Suprapubic skin (tissue), 3 donors: Measurements from ENCODE around the gene DUT.

Source experiments
- CTCF ChIP-seq, 2 donors: fragments of 200-600 bp in 1 of 2; fragments of 450-650 bp in 1 of 2; sonication (generic) in 1 of 2; IDR thresholded peaks; one replicate each; pipeline ENCODE4 v1.5.1; 2016 to 2019; ENCODE audit warnings: antibody characterized with exemption in 2 of 2, mild to moderate bottlenecking in 1 of 2, moderate library complexity in 1 of 2
- POLR2A ChIP-seq, 2 donors: fragments of 450-650 bp; IDR thresholded peaks; one replicate each; pipeline ENCODE4 v1.6.1; 2017; ENCODE audit warnings: antibody characterized with exemption in 2 of 2, mild to moderate bottlenecking in 2 of 2, moderate library complexity in 2 of 2

GRCh38 chr15:48300038-48300437 lies 31.2 kb upstream of the DUT start:
- TF ChIP-seq POLR2A (IDR thresholded peaks at IDR 0.05) (no peak), CTCF (IDR thresholded peaks at IDR 0.05) (no peak)
